H1 (cell line): ENCODE data around the gene MYOG. TPM values are rescaled to one million over a fixed set of nuclear protein-coding genes. Genes with fewer than 3 reads are reported as not detected.

Experiments used
- CTCF ChIA-PET: fragments of 300-600 bp; sonication (Branson Sonifier 250); formaldehyde crosslinking; loops from one replicate; lab custom pipeline; 2021; ENCODE audit not compliant: partially characterized antibody; lab: Charles Lee
- POLR2A ChIA-PET: fragments of 300-600 bp; sonication (Branson Sonifier 250); formaldehyde crosslinking; loops from one replicate; lab custom pipeline; 2021; ENCODE audit warnings: inconsistent platforms; ENCODE audit not compliant: partially characterized antibody; lab: Charles Lee
- DNase-seq, 2 experiments: peaks; one replicate each; pipeline versions ENCODE4 v3.0.0 to v3.0.0-alpha.2; 2010 to 2022; ENCODE audit warnings: low spot score in 2 of 2, low read depth in 1 of 2, mixed read lengths in 1 of 2
- FAIRE-seq: peaks from 2 replicates; lab custom pipeline; 2011; peaks lifted over from hg19 to GRCh38; lab: Jason Lieb, UNC
- H2AFZ ChIP-seq: 2 replicates; pipeline ENCODE4 v1.8.1; 2012; ENCODE audit warnings: low read length, inconsistent platforms
- H2AK5ac ChIP-seq: 2 replicates; pipeline ENCODE4 v1.6.1; 2013; ENCODE audit warnings: low read depth, low read length
- H2BK120ac ChIP-seq: replicated peaks from 2 replicates; pipeline ENCODE3; 2013; ENCODE audit warnings: low read depth, low read length, inconsistent platforms
- H2BK12ac ChIP-seq: 2 replicates; pipeline ENCODE4 v1.6.1; 2013; ENCODE audit warnings: low read depth, low read length
- H2BK15ac ChIP-seq: 2 replicates; pipeline ENCODE4 v1.6.1; 2013; ENCODE audit warnings: low read length
- H2BK20ac ChIP-seq: 2 replicates; pipeline ENCODE4 v1.6.1; 2013; ENCODE audit warnings: low read length
- H2BK5ac ChIP-seq: 2 replicates; pipeline ENCODE4 v1.6.1; 2013; ENCODE audit warnings: low read depth, low read length
- H3K14ac ChIP-seq: 2 replicates; pipeline ENCODE4 v1.6.1; 2013; ENCODE audit warnings: inconsistent platforms; ENCODE audit not compliant: insufficient read length
- H3K18ac ChIP-seq: 2 replicates; pipeline ENCODE4 v1.6.1; 2013; ENCODE audit warnings: low read length; ENCODE audit errors: extremely low read depth
- H3K23ac ChIP-seq: 2 replicates; pipeline ENCODE4 v1.6.1; 2013; ENCODE audit warnings: inconsistent platforms; ENCODE audit not compliant: insufficient read length
- H3K23me2 ChIP-seq: 2 replicates; pipeline ENCODE4 v1.6.1; 2013; ENCODE audit warnings: low read depth, low read length
- H3K27ac ChIP-seq: 2 replicates; pipeline ENCODE4 v1.6.1; 2011; ENCODE audit warnings: low read depth, low read length, inconsistent platforms
- H3K27me3 ChIP-seq, 4 experiments: replicated peaks in 1 of 4; 1 replicate in 1 of 4; 2 replicates in 3 of 4; pipeline versions ENCODE4 v1.6.1 to v1.8.1; 2011 to 2013; ENCODE audit warnings: low read length in 3 of 4, mild to moderate bottlenecking in 3 of 4, inconsistent platforms in 2 of 4, mixed read lengths in 2 of 4, moderate library complexity in 1 of 4; ENCODE audit not compliant: control insufficient read depth in 3 of 4, insufficient read depth in 3 of 4; ENCODE audit errors: extremely low read depth in 1 of 4
- H3K36me3 ChIP-seq, 4 experiments: 2 replicates each; pipeline versions ENCODE4 v1.6.1 to v1.8.1; 2011 to 2013; ENCODE audit warnings: mild to moderate bottlenecking in 4 of 4, low read length in 3 of 4, moderate library complexity in 2 of 4, control low read depth in 1 of 4, inconsistent platforms in 1 of 4; ENCODE audit not compliant: insufficient read depth in 4 of 4, control insufficient read depth in 2 of 4
- H3K4ac ChIP-seq: replicated peaks from 2 replicates; pipeline ENCODE3; 2013; ENCODE audit warnings: low read length, low read depth, mixed read lengths, inconsistent platforms; ENCODE audit not compliant: insufficient read length
- H3K4me1 ChIP-seq, 4 experiments: replicated peaks in 1 of 4; 1 replicate in 1 of 4; 2 replicates in 3 of 4; pipeline versions ENCODE4 v1.6.1 to v1.8.1; 2011 to 2013; ENCODE audit warnings: low read length in 3 of 4, inconsistent platforms in 2 of 4, mixed read lengths in 1 of 4; ENCODE audit not compliant: insufficient read depth in 4 of 4, control insufficient read depth in 3 of 4
- H3K4me2 ChIP-seq, 2 experiments: 2 replicates each; pipeline versions ENCODE4 v1.6.1 to v1.8.1; 2011 to 2013; ENCODE audit warnings: low read depth in 2 of 2, low read length in 2 of 2, control low read depth in 1 of 2, inconsistent platforms in 1 of 2, mild to moderate bottlenecking in 1 of 2; ENCODE audit not compliant: insufficient read depth in 1 of 2
- H3K4me3 ChIP-seq, 4 experiments: fragments of 200-600, 300-600 bp in 1 of 4; sonication (generic), shearing (Covaris generic), sonication (Bioruptor Twin) in 1 of 4; 2 replicates each; pipeline versions ENCODE4 v1.5.1 to v1.8.1; 2011 to 2016; ENCODE audit warnings: low read length in 4 of 4, low read depth in 3 of 4, control low read depth in 2 of 4, inconsistent platforms in 2 of 4, mild to moderate bottlenecking in 2 of 4, mixed read lengths in 1 of 4, moderate library complexity in 1 of 4; ENCODE audit not compliant: insufficient read depth in 2 of 4; ENCODE audit errors: extremely low read depth in 1 of 4
- H3K56ac ChIP-seq: replicated peaks from 2 replicates; pipeline ENCODE3; 2013; ENCODE audit warnings: low read depth, mild to moderate bottlenecking, mixed read lengths, low read length, inconsistent platforms; ENCODE audit not compliant: insufficient read length
- H3K79me1 ChIP-seq: 2 replicates; pipeline ENCODE4 v1.6.1; 2013; ENCODE audit warnings: low read depth, low read length, control low read depth
- H3K79me2 ChIP-seq, 2 experiments: 2 replicates each; pipeline versions ENCODE4 v1.6.1 to v1.8.1; 2012 to 2013; ENCODE audit warnings: low read length in 2 of 2, mild to moderate bottlenecking in 2 of 2, inconsistent platforms in 1 of 2; ENCODE audit not compliant: insufficient read depth in 2 of 2, control insufficient read depth in 1 of 2
- H3K9ac ChIP-seq, 4 experiments: replicated peaks in 1 of 4; 1 replicate in 1 of 4; 2 replicates in 3 of 4; pipeline versions ENCODE4 v1.6.1 to v1.8.1; 2011 to 2013; ENCODE audit warnings: low read depth in 3 of 4, low read length in 3 of 4, control low read depth in 2 of 4, mild to moderate bottlenecking in 2 of 4, moderate library complexity in 2 of 4, inconsistent platforms in 1 of 4; ENCODE audit errors: extremely low read depth in 1 of 4
- H3K9me3 ChIP-seq, 2 experiments: 2 replicates each; pipeline versions ENCODE4 v1.6.1 to v1.8.1; 2012 to 2013; ENCODE audit warnings: mild to moderate bottlenecking in 2 of 2, moderate library complexity in 2 of 2, control low read depth in 1 of 2, inconsistent platforms in 1 of 2, low read depth in 1 of 2, low read length in 1 of 2, mixed read lengths in 1 of 2; ENCODE audit not compliant: insufficient read depth in 2 of 2
- H4K20me1 ChIP-seq, 2 experiments: replicated peaks in 1 of 2; 2 replicates each; pipeline versions ENCODE3 to v1.8.1; 2011 to 2013; ENCODE audit warnings: inconsistent platforms in 2 of 2, low read length in 2 of 2, mild to moderate bottlenecking in 1 of 2; ENCODE audit not compliant: insufficient read depth in 2 of 2, control insufficient read depth in 1 of 2
- H4K5ac ChIP-seq: 2 replicates; pipeline ENCODE4 v1.6.1; 2013; ENCODE audit warnings: low read length, low read depth, mixed read lengths, inconsistent platforms; ENCODE audit not compliant: insufficient read length
- H4K8ac ChIP-seq: 2 replicates; pipeline ENCODE4 v1.8.0; 2013; ENCODE audit warnings: mild to moderate bottlenecking, moderate library complexity, low read length, inconsistent platforms; ENCODE audit not compliant: insufficient read depth; ENCODE audit errors: extremely low read depth
- H4K91ac ChIP-seq: replicated peaks from 2 replicates; pipeline ENCODE3; 2013; ENCODE audit warnings: low read length, mixed read lengths, inconsistent platforms; ENCODE audit not compliant: insufficient read length
- EZH2 ChIP-seq: fragments of 200-600 bp; sonication (generic); IDR thresholded peaks from 2 replicates; pipeline ENCODE4 v1.7.1; 2012; ENCODE audit warnings: low read depth, mild to moderate bottlenecking, moderate library complexity, low read length, inconsistent platforms; ENCODE audit not compliant: severe bottlenecking
- HDAC2 ChIP-seq, 2 experiments: fragments of 300-600 bp in 1 of 2; sonication (generic) in 1 of 2; IDR thresholded peaks; 2 replicates each; pipeline ENCODE4 v1.6.1; 2011 to 2012; ENCODE audit warnings: low read depth in 2 of 2, low read length in 2 of 2, mild to moderate bottlenecking in 2 of 2, moderate library complexity in 2 of 2, borderline replicate concordance in 1 of 2, inconsistent platforms in 1 of 2
- JUND ChIP-seq: IDR thresholded peaks from 2 replicates; pipeline ENCODE4 v1.6.1; 2011; ENCODE audit warnings: mild to moderate bottlenecking, improper control_type of control experiment, low read length
- RAD21 ChIP-seq, 2 experiments: IDR thresholded peaks in 1 of 2; conservative IDR thresholded peaks in 1 of 2; 2 replicates each; pipeline ENCODE4 v1.6.1; 2011; ENCODE audit warnings: low read depth in 2 of 2, low read length in 2 of 2, improper control_type of control experiment in 1 of 2, inconsistent platforms in 1 of 2, mild to moderate bottlenecking in 1 of 2, moderate library complexity in 1 of 2
- RBBP5 ChIP-seq: IDR thresholded peaks from 2 replicates; pipeline ENCODE4 v1.7.1; 2012; ENCODE audit warnings: low read depth, mild to moderate bottlenecking, inconsistent platforms, low read length, moderate library complexity, borderline replicate concordance
- SIRT6 ChIP-seq: IDR thresholded peaks from one replicate; pipeline ENCODE4 v1.7.1; 2012; ENCODE audit warnings: low read length, inconsistent platforms
- TAF7 ChIP-seq: optimal IDR thresholded peaks from 2 replicates; pipeline ENCODE3; 2011; ENCODE audit warnings: low read depth, mild to moderate bottlenecking, inconsistent platforms, low read length, moderate library complexity, borderline replicate concordance
- TEAD4 ChIP-seq: IDR thresholded peaks from 2 replicates; pipeline ENCODE4 v1.6.1; 2012; ENCODE audit warnings: low read depth, low read length, inconsistent platforms, mixed read lengths
- ZNF274 ChIP-seq: IDR thresholded peaks from 2 replicates; pipeline ENCODE4 v1.7.0; 2012; ENCODE audit warnings: low read length, borderline replicate concordance; ENCODE audit errors: extremely low read depth
- WGBS, 2 experiments: shearing (Covaris generic) in 1 of 2; methylation state at CpG; one replicate each; pipeline versions ENCODE4 v1.1.6 to v1.1.7; 2013 to 2015; ENCODE audit warnings: low lambda C conversion rate in 2 of 2, mixed read lengths in 2 of 2, inconsistent platforms in 1 of 2, low coverage in 1 of 2, missing lambda C conversion rate in 1 of 2; ENCODE audit not compliant: insufficient replicate concordance in 2 of 2, insufficient coverage in 1 of 2, insufficient read length in 1 of 2; ENCODE audit errors: extremely low coverage in 1 of 2, missing lambda C conversion rate in 1 of 2; 5-methylcytosine and 5-hydroxymethylcytosine counted together
- polyA plus RNA-seq, 7 experiments: library from polyadenylated mRNA; depleted of rRNA in 3 of 7; stranded (reverse) in 5 of 7; unstranded in 2 of 7; fragments of >200 nt in 5 of 7; fragments of 200-250 nt in 2 of 7; gene quantifications; 1 replicate in 5 of 7; 2 replicates in 1 of 7; 4 replicates in 1 of 7; pipeline versions ENCODE4 v1.2.1 to v1.2.3, GENCODE V29; 2011 to 2013; ENCODE audit warnings: missing spikeins in 2 of 7, mixed read lengths in 2 of 7
- total RNA-seq: library from RNA; stranded (reverse); fragmentation: NEBNext Ultra II Directional; extraction: Animal tissue kit (Norgen Biotek cat#: 25700); gene quantifications from 2 replicates; pipeline ENCODE4 v1.2.1, GENCODE V29; 2021
- TF ChIP-seq, protein P1 (sequence below): IDR thresholded peaks from 2 replicates; pipeline ENCODE4 v1.6.1; 2011; ENCODE audit warnings: low read length, improper control_type of control experiment

MYOG gene
- total and polyA plus RNA-seq, 2 of the 8 experiments (the other 6 are each of a cell fraction or from before 2014, with no cell fraction given) = not detected

DNA sequence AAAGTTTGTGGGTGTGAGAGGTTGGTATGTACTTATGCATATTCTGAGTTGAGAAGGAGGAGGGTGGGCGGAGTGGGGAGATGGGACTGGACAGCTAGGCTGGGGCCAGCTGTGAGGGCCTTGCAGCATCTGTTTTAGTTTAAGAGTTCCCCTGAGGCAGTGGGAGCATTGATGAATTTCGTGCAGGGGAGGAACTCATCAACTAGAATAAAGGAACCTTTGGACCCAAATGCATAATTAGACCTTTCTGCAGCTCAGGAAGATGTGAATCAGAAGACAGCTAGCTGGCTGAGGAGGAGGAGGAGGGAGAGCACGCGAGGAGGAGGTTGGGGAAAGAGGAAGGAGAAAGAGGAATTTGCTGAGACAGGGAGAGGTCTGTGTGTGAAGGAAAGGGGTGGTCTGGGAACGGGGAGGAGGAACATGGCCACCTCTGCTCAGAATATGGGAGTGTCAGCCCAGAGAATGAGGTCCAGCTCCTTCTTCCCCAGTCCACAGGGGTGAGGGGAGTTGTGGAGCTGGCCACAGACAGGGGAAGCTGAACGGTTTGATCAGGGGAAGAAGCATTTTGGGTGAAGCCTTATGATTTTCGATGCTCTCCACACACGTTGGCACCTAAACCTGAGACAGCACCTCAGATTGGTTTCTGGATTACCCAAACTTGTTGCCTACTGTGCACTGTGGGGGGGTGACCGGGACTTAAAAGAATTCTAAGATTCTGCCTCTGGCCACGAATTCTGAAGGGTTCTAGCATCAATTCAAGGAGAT, 27.7 kb downstream of the MYOG start:
- peaks cover 10 to 23% (median 17%) of the 10 kb centered on the region in 4 experiments for H3K4me1 ChIP-seq
- ChIA-PET CTCF (interaction anchor here (0.5 to 49.7 kb wide), 13 partner anchors 2 to 500 kb away, joined by 3 to 1089 read pairs (median 4); partner anchors contain the start of genes ADORA1, MYOG and PPFIA4), POLR2A (no interaction called here)
- H2BK120ac ChIP-seq = no peak overlapping the region
- FAIRE-seq = no peak
- no peak overlapping the region for H2BK20ac ChIP-seq
- no peak overlapping the region for H2BK15ac ChIP-seq
- no peak overlapping the region for H3K18ac ChIP-seq
- no peaks in the 10 kb centered on the region for H4K20me1 ChIP-seq
- H3K9me3 ChIP-seq = no peaks in the 10 kb centered on the region
- H3K79me2 ChIP-seq = no peaks in the 10 kb centered on the region
- H3K14ac ChIP-seq = no peak overlapping the region
- no peak overlapping the region for H3K23ac ChIP-seq
- H4K5ac ChIP-seq = no peak overlapping the region
- no peak overlapping the region for H3K27ac ChIP-seq
- no peak overlapping the region for H3K4ac ChIP-seq
- no peak overlapping the region for H3K4me2 ChIP-seq
- WGBS, 2 experiments = 84% methylated on average over 9 of the region's 10 CpGs; no CpG with 5 or more reads in 1 of the 2 experiments
- no peak overlapping the region for H3K56ac ChIP-seq
- H3K4me3 ChIP-seq = no peak overlapping the region
- H2AK5ac ChIP-seq = no peak overlapping the region
- H3K79me1 ChIP-seq = no peaks in the 10 kb centered on the region
- no peak overlapping the region for H4K8ac ChIP-seq
- no peak overlapping the region for H2BK12ac ChIP-seq
- no peak overlapping the region for H3K9ac ChIP-seq
- H4K91ac ChIP-seq = no peak overlapping the region
- no peaks in the 10 kb centered on the region for H3K27me3 ChIP-seq
- no peaks in the 10 kb centered on the region for H3K23me2 ChIP-seq
- no peak overlapping the region for H2AFZ ChIP-seq
- no peak for DNase-seq
- H3K36me3 ChIP-seq = peaks cover 0 to 3% (median 0%) of the 10 kb centered on the region in 4 experiments; a peak in 2 of 8 replicates
- H2BK5ac ChIP-seq = no peak overlapping the region
- TF ChIP-seq SIRT6 (no peak), EZH2 (no peak), HDAC2 (IDR thresholded peaks at IDR 0.05; ENCODE audit: borderline replicate concordance in 1 of 2, low read depth in 2 of 2, low read length in 2 of 2) (no peak), TEAD4 (no peak), ZNF274 (no peak), TAF7 (no peak), RBBP5 (no peak), JUND (no peak), RAD21 (IDR thresholded peaks at IDR 0.05 in 1 of 2, conservative IDR thresholded peaks at IDR 0.05 in 1 of 2; ENCODE audit: low read depth in 2 of 2, low read length in 2 of 2) (no peak)
- TF ChIP-seq, protein P1, sequence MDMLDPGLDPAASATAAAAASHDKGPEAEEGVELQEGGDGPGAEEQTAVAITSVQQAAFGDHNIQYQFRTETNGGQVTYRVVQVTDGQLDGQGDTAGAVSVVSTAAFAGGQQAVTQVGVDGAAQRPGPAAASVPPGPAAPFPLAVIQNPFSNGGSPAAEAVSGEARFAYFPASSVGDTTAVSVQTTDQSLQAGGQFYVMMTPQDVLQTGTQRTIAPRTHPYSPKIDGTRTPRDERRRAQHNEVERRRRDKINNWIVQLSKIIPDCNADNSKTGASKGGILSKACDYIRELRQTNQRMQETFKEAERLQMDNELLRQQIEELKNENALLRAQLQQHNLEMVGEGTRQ = no peak
